K562 (cell line): Measurements from ENCODE around the gene DYNLT4. TPM values are rescaled to one million over a fixed set of nuclear protein-coding genes. Genes with fewer than 3 reads are reported as not detected.

Experiments
- BACH1 ChIP-seq: fragments of 200-800 bp; sonication (Bioruptor generic); IDR thresholded peaks from 2 replicates; pipeline ENCODE4 v1.6.1; 2016; ENCODE audit warnings: missing genetic modification characterization, missing compliant biosample characterization
- BRCA1 ChIP-seq, 2 experiments: fragments of 450-650 bp in 1 of 2; sonication (generic) in 1 of 2; formaldehyde crosslinking in 1 of 2; IDR thresholded peaks; 2 replicates each; pipeline versions ENCODE4 v1.5.0 to v1.6.1; 2017 to 2020; ENCODE audit warnings: mild to moderate bottlenecking in 1 of 2, missing genetic modification reagents in 1 of 2
- CREM ChIP-seq: IDR thresholded peaks from 2 replicates; pipeline ENCODE4 v1.6.1; 2014; ENCODE audit warnings: antibody characterized with exemption, low read depth
- ETV5 ChIP-seq: sonication (generic); formaldehyde crosslinking; IDR thresholded peaks from 2 replicates; pipeline ENCODE4 v1.4.0; 2020; ENCODE audit warnings: low read depth, mild to moderate bottlenecking, missing genetic modification reagents
- GTF2B ChIP-seq: IDR thresholded peaks from 2 replicates; pipeline ENCODE4 v1.6.1; 2011; ENCODE audit not compliant: insufficient read length; ENCODE audit errors: extremely low read depth
- KAT2B ChIP-seq: IDR thresholded peaks from one replicate; pipeline ENCODE4 v1.6.1; 2012; ENCODE audit warnings: low read depth, mild to moderate bottlenecking, control low read depth, inconsistent platforms, low read length, moderate library complexity
- NCOA1 ChIP-seq: fragments of 450-650 bp; IDR thresholded peaks from 2 replicates; pipeline ENCODE4 v1.6.1; 2016; ENCODE audit warnings: low read depth
- TRIM24 ChIP-seq, 2 experiments: fragments of 450-650 bp; IDR thresholded peaks; 2 replicates each; pipeline ENCODE4 v1.6.1; 2016
- VEZF1 ChIP-seq: fragments of 200-800 bp; sonication (Bioruptor generic); IDR thresholded peaks from 2 replicates; pipeline ENCODE4 v1.6.1; 2017; ENCODE audit warnings: missing genetic modification characterization, missing compliant biosample characterization
- ZNF175 ChIP-seq: fragments of 200-800 bp; sonication (Bioruptor generic); IDR thresholded peaks from 2 replicates; pipeline ENCODE4 v1.6.1; 2016; ENCODE audit warnings: low read depth, mild to moderate bottlenecking, missing genetic modification characterization, missing compliant biosample characterization
- ZNF23 ChIP-seq: fragments of 250-450 bp; sonication (Bioruptor Pico); IDR thresholded peaks from 2 replicates; pipeline ENCODE4 v1.4.0; 2020; ENCODE audit warnings: mild to moderate bottlenecking
- ZNF584 ChIP-seq: fragments of 200-800 bp; sonication (Bioruptor generic); IDR thresholded peaks from 2 replicates; pipeline ENCODE4 v1.6.1; 2016; ENCODE audit warnings: low read depth, mild to moderate bottlenecking, missing genetic modification characterization, missing compliant biosample characterization
- ZNF609 ChIP-seq: sonication (generic); formaldehyde crosslinking; IDR thresholded peaks from 2 replicates; pipeline ENCODE4 v1.8.1; 2023; ENCODE audit warnings: missing genetic modification reagents, mild to moderate bottlenecking, borderline replicate concordance
- ZNF778 ChIP-seq: fragments of 450-650 bp; formaldehyde crosslinking; IDR thresholded peaks from 2 replicates; pipeline ENCODE4 v1.4.0; 2020; ENCODE audit warnings: mild to moderate bottlenecking, moderate library complexity
- polyA plus RNA-seq, 8 experiments: library from polyadenylated mRNA; depleted of rRNA in 4 of 8; stranded (reverse) in 5 of 8; unstranded in 3 of 8; fragments of >200 nt; fragmentation: Nextera tagmentation in 2 of 8; fragmentation: Illumina TruSeq in 1 of 8; extraction: Ambion mirVana in 2 of 8; extraction: Trizol in 1 of 8; gene quantifications; 2 replicates each; pipeline versions ENCODE4 v1.2.1 to v1.2.3, GENCODE V29; 2011 to 2014; ENCODE audit warnings: inconsistent platforms in 1 of 8, missing spikeins in 1 of 8
- total RNA-seq, 7 experiments: library from RNA; depleted of rRNA in 6 of 7; stranded (reverse); fragments of >200 nt in 6 of 7; fragmentation: Illumina TruSeq in 2 of 7; extraction: Trizol in 2 of 7; gene quantifications; 2 replicates each; pipeline versions ENCODE4 v1.2.1 to v1.2.3, GENCODE V29; 2011 to 2021; ENCODE audit warnings: low replicate concordance in 1 of 7

Gene DYNLT4
- total and polyA plus RNA-seq, 9 of the 15 experiments (the other 6 are each of a cell fraction or from before 2014, with no cell fraction given) = 0.29 to 0.73 TPM; not detected in 7

- peak; percentile 49; the same call in 1 of the 2 replicates for TF ChIP-seq ZNF609 (CRISPR knock-in tag)
- TF ChIP-seq NCOA1 = peak; percentile 64; the same call in 1 of the 2 replicates
- no peak for TF ChIP-seq ZNF778 (CRISPR knock-in tag)
- TF ChIP-seq ZNF584 = peak; percentile 79; the same call in 1 of the 2 replicates
- TF ChIP-seq BACH1 (tag) = no peak
- peak; percentile 67 for TF ChIP-seq GTF2B
- peak; percentile 75 for TF ChIP-seq CREM
- TF ChIP-seq ZNF23 (CRISPR knock-in tag) = no peak
- peak; percentile 92 for TF ChIP-seq VEZF1
- peak; percentile 67; the same call in 1 of the 2 replicates for TF ChIP-seq ETV5
- peak in 1 of 2 experiments; percentile 38; a peak in 1 of 4 replicates for TF ChIP-seq TRIM24 (IDR thresholded peaks at IDR 0.05)
- TF ChIP-seq ZNF175 = peak; percentile 70
- no peak for TF ChIP-seq BRCA1 (IDR thresholded peaks at IDR 0.05)
- TF ChIP-seq BRCA1 (CRISPR knock-in tag; IDR thresholded peaks at IDR 0.05) = no peak
- TF ChIP-seq KAT2B = no peak
Observed at GRCh38 chr1:44799770-44800584, 7.2 kb downstream of the DYNLT4 start, which contains the start of gene PLK3 (continued).
